ENCODE measurements around the gene EMC7.

DNA sequence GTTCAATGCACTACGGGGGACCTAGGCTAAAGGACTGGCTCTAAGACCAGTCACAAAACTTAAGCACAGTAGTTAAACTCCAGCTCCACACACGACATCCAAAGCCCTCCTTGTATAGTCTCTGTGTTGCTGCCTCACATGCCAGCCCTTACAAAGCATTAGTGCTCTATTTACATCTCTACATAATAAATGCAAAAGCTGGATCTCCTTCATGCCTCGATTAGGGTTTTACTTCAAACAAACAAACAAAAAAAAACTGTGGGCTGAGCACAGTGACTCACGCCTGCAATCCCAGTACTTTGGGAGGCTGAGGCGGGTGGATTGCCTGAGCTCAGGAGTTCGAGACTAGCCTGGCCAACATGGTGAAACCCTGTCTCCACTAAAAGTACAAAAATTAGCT lies 9.8 kb upstream of the EMC7 start:
- no peak for TF ChIP-seq TEAD4 (IDR thresholded peaks at IDR 0.05)
- TF ChIP-seq EP300 (IDR thresholded peaks at IDR 0.05; ENCODE audit: borderline replicate concordance), result no peak
- TF ChIP-seq TAF1 (IDR thresholded peaks at IDR 0.05; ENCODE audit: low read depth), result no peak
- TF ChIP-seq YY1 (IDR thresholded peaks at IDR 0.05; ENCODE audit: low read depth), result no peak
- no peak for TF ChIP-seq NFIC (IDR thresholded peaks at IDR 0.05)
- TF ChIP-seq, protein P1, sequence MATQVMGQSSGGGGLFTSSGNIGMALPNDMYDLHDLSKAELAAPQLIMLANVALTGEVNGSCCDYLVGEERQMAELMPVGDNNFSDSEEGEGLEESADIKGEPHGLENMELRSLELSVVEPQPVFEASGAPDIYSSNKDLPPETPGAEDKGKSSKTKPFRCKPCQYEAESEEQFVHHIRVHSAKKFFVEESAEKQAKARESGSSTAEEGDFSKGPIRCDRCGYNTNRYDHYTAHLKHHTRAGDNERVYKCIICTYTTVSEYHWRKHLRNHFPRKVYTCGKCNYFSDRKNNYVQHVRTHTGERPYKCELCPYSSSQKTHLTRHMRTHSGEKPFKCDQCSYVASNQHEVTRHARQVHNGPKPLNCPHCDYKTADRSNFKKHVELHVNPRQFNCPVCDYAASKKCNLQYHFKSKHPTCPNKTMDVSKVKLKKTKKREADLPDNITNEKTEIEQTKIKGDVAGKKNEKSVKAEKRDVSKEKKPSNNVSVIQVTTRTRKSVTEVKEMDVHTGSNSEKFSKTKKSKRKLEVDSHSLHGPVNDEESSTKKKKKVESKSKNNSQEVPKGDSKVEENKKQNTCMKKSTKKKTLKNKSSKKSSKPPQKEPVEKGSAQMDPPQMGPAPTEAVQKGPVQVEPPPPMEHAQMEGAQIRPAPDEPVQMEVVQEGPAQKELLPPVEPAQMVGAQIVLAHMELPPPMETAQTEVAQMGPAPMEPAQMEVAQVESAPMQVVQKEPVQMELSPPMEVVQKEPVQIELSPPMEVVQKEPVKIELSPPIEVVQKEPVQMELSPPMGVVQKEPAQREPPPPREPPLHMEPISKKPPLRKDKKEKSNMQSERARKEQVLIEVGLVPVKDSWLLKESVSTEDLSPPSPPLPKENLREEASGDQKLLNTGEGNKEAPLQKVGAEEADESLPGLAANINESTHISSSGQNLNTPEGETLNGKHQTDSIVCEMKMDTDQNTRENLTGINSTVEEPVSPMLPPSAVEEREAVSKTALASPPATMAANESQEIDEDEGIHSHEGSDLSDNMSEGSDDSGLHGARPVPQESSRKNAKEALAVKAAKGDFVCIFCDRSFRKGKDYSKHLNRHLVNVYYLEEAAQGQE (IDR thresholded peaks at IDR 0.05; ENCODE audit: low read depth), result no peak
- no peak for TF ChIP-seq RAD21 (IDR thresholded peaks at IDR 0.05; ENCODE audit: low read depth)
- no peak for TF ChIP-seq CREB1 (IDR thresholded peaks at IDR 0.05; ENCODE audit: low read depth)
- TF ChIP-seq ZBTB7A (IDR thresholded peaks at IDR 0.05; ENCODE audit: low read depth), result no peak

All from Ishikawa (cell line).